Adipocyte (in vitro differentiated cells): ENCODE data around the gene VGLL3.
"Not testable (repeated sequence)": the region's sequence is repeated elsewhere in the genome, so short reads cannot be mapped to it uniquely, and the experiment has no call there.

Experiments
- DNase-seq: peaks from one replicate; pipeline ENCODE4 v3.0.0-alpha.2; 2015; ENCODE audit warnings: low read depth
- H3K27me3 ChIP-seq: replicated peaks from 2 replicates; pipeline ENCODE4 v1.7.0; 2013; ENCODE audit warnings: mild to moderate bottlenecking, low read length, moderate library complexity; ENCODE audit not compliant: control insufficient read depth, insufficient read depth
- H3K36me3 ChIP-seq: 2 replicates; pipeline ENCODE4 v1.7.0; 2013; ENCODE audit warnings: low read length, mild to moderate bottlenecking, moderate library complexity; ENCODE audit not compliant: control insufficient read depth, insufficient read depth, severe bottlenecking
- H3K4me1 ChIP-seq: 2 replicates; pipeline ENCODE4 v1.7.0; 2013; ENCODE audit warnings: mild to moderate bottlenecking, low read length, moderate library complexity; ENCODE audit not compliant: control insufficient read depth, insufficient read depth
- H3K4me3 ChIP-seq: 2 replicates; pipeline ENCODE4 v1.7.0; 2013; ENCODE audit warnings: mild to moderate bottlenecking, low read length, moderate library complexity
- H3K9ac ChIP-seq: 2 replicates; pipeline ENCODE4 v1.7.0; 2013; ENCODE audit warnings: mild to moderate bottlenecking, low read length, moderate library complexity
- H3K9me3 ChIP-seq: 2 replicates; pipeline ENCODE4 v1.7.0; 2013; ENCODE audit warnings: mild to moderate bottlenecking, low read length, moderate library complexity; ENCODE audit not compliant: control insufficient read depth

Gene VGLL3

GRCh38 chr3:86988235-86988634 is 2.7 kb downstream of the VGLL3 start:
- H3K4me3 ChIP-seq, result peak overlapping the region; percentile 95
- H3K9me3 ChIP-seq, result no peaks in the 10 kb centered on the region
- peaks cover 48% of the 10 kb centered on the region for H3K4me1 ChIP-seq
- peak overlapping the region; percentile 95 for H3K9ac ChIP-seq
- H3K36me3 ChIP-seq, result peaks cover 3% of the 10 kb centered on the region
- peak; percentile 84 for DNase-seq
- no peaks in the 10 kb centered on the region for H3K27me3 ChIP-seq

GRCh38 chr3:86987421-86987715 is 3.6 kb downstream of the VGLL3 start:
- peaks cover 3% of the 10 kb centered on the region for H3K36me3 ChIP-seq
- H3K9me3 ChIP-seq, result no peaks in the 10 kb centered on the region
- DNase-seq, result no peak
- peak overlapping the region; percentile 95 for H3K9ac ChIP-seq
- no peaks in the 10 kb centered on the region for H3K27me3 ChIP-seq
- peaks cover 53% of the 10 kb centered on the region for H3K4me1 ChIP-seq
- H3K4me3 ChIP-seq, result peak overlapping the region; percentile 95

- Histone ChIP-seq H3K4me3 (peak overlapping the region; percentile 95), H3K36me3 (peaks cover 3% of the 10 kb centered on the region), H3K9me3 (no peaks in the 10 kb centered on the region), H3K9ac (peak overlapping the region; percentile 95), H3K4me1 (peaks cover 52% of the 10 kb centered on the region), H3K27me3 (no peaks in the 10 kb centered on the region)
- peak; percentile 59 for DNase-seq
These were observed 4.1 kb downstream of the VGLL3 start for GRCh38 chr3:86986671-86987420.

GRCh38 chr3:86985181-86985826 is 5.6 kb downstream of the VGLL3 start:
- peak; percentile 34 for DNase-seq
- Histone ChIP-seq H3K4me3 (peak overlapping the region; percentile 95), H3K36me3 (peaks cover 3% of the 10 kb centered on the region), H3K9ac (peak overlapping the region; percentile 95), H3K27me3 (no peaks in the 10 kb centered on the region), H3K9me3 (no peaks in the 10 kb centered on the region), H3K4me1 (peaks cover 63% of the 10 kb centered on the region)

- peak overlapping the region; percentile 95 for H3K4me3 ChIP-seq
- peak; percentile 76 for DNase-seq
- H3K4me1 ChIP-seq, result peaks cover 72% of the 10 kb centered on the region
- H3K27me3 ChIP-seq, result no peaks in the 10 kb centered on the region
- H3K9ac ChIP-seq, result peak overlapping the region; percentile 95
- H3K36me3 ChIP-seq, result peaks cover 3% of the 10 kb centered on the region
- no peaks in the 10 kb centered on the region for H3K9me3 ChIP-seq
These were observed 6.7 kb downstream of the VGLL3 start for GRCh38 chr3:86984271-86984670.

- peaks cover 82% of the 10 kb centered on the region for H3K4me1 ChIP-seq
- H3K36me3 ChIP-seq, result peaks cover 3% of the 10 kb centered on the region
- no peaks in the 10 kb centered on the region for H3K27me3 ChIP-seq
- peak overlapping the region; percentile 95 for H3K9ac ChIP-seq
- no peaks in the 10 kb centered on the region for H3K9me3 ChIP-seq
- DNase-seq, result peak; percentile 91
- H3K4me3 ChIP-seq, result peak overlapping the region; percentile 95
These were observed 8.1 kb downstream of the VGLL3 start for GRCh38 chr3:86982883-86983282.

GRCh38 chr3:86978111-86978551 is 12.8 kb downstream of the VGLL3 start:
- Histone ChIP-seq H3K4me3 (peak overlapping the region; percentile 52), H3K9me3 (no peaks in the 10 kb centered on the region), H3K27me3 (no peaks in the 10 kb centered on the region), H3K36me3 (peaks cover 36% of the 10 kb centered on the region), H3K9ac (peak overlapping the region; percentile 81), H3K4me1 (peaks cover 82% of the 10 kb centered on the region)
- peak; percentile 81 for DNase-seq

GRCh38 chr3:86976219-86976618 is 14.7 kb downstream of the VGLL3 start:
- Histone ChIP-seq H3K9ac (peak overlapping the region; percentile 62), H3K4me1 (peaks cover 85% of the 10 kb centered on the region), H3K36me3 (peaks cover 50% of the 10 kb centered on the region), H3K4me3 (no peak overlapping the region), H3K27me3 (no peaks in the 10 kb centered on the region), H3K9me3 (no peaks in the 10 kb centered on the region)
- no peak for DNase-seq

- H3K27me3 ChIP-seq, H3K4me3 ChIP-seq, H3K9me3 ChIP-seq, DNase-seq: not testable (repeated sequence)
- Histone ChIP-seq H3K9ac (peak overlapping the region; percentile 47), H3K36me3 (peaks cover 67% of the 10 kb centered on the region), H3K4me1 (peaks cover 68% of the 10 kb centered on the region)
These were observed 16.8 kb downstream of the VGLL3 start for GRCh38 chr3:86974177-86974576.

GRCh38 chr3:86973440-86973839 is 17.5 kb downstream of the VGLL3 start:
- peaks cover 74% of the 10 kb centered on the region for H3K36me3 ChIP-seq
- H3K9ac ChIP-seq, result peak overlapping the region; percentile 59
- H3K4me1 ChIP-seq, result peaks cover 63% of the 10 kb centered on the region
- H3K4me3 ChIP-seq, result no peak overlapping the region
- no peaks in the 10 kb centered on the region for H3K27me3 ChIP-seq
- DNase-seq, result peak; percentile 96
- no peaks in the 10 kb centered on the region for H3K9me3 ChIP-seq

GRCh38 chr3:86969500-86970189 is 21.3 kb downstream of the VGLL3 start:
- Histone ChIP-seq H3K4me3 (no peak overlapping the region), H3K9me3 (no peaks in the 10 kb centered on the region), H3K36me3 (peaks cover 79% of the 10 kb centered on the region), H3K27me3 (no peaks in the 10 kb centered on the region), H3K9ac (peak overlapping the region; percentile 25), H3K4me1 (peaks cover 57% of the 10 kb centered on the region)
- peak; percentile 56 for DNase-seq
